H9 (cell line): ENCODE results near the gene MTHFD1L. TPM values are rescaled to one million over a fixed set of nuclear protein-coding genes. Genes with fewer than 3 reads are reported as not detected.

ENCODE experiments used
- DNase-seq: peaks from one replicate; pipeline ENCODE4 v3.0.0-alpha.2; 2017
- H2AFZ ChIP-seq: one replicate; pipeline ENCODE4 v1.6.1; 2013; ENCODE audit warnings: mild to moderate bottlenecking, low read length, control low read depth, moderate library complexity
- H2AK5ac ChIP-seq: 2 replicates; pipeline ENCODE4 v1.6.1; 2013; ENCODE audit warnings: low read length, control low read depth, mixed read lengths; ENCODE audit not compliant: insufficient read length
- H2BK120ac ChIP-seq: one replicate; pipeline ENCODE4 v1.6.1; 2013; ENCODE audit warnings: low read depth, mild to moderate bottlenecking, low read length, control low read depth, inconsistent platforms; ENCODE audit not compliant: poor library complexity, severe bottlenecking
- H2BK12ac ChIP-seq: 2 replicates; pipeline ENCODE4 v1.6.1; 2013; ENCODE audit warnings: low read length, control low read depth, mixed read lengths, low read depth; ENCODE audit not compliant: insufficient read length
- H2BK15ac ChIP-seq: 2 replicates; pipeline ENCODE4 v1.6.1; 2013; ENCODE audit warnings: low read depth, low read length, control low read depth
- H2BK20ac ChIP-seq: one replicate; pipeline ENCODE4 v1.6.1; 2013; ENCODE audit warnings: low read depth, mild to moderate bottlenecking, low read length, control low read depth, inconsistent platforms; ENCODE audit not compliant: poor library complexity, severe bottlenecking
- H2BK5ac ChIP-seq: 2 replicates; pipeline ENCODE4 v1.6.1; 2013; ENCODE audit warnings: low read length, control low read depth, mixed read lengths; ENCODE audit not compliant: insufficient read length
- H3K14ac ChIP-seq: 2 replicates; pipeline ENCODE4 v1.6.1; 2013; ENCODE audit warnings: low read length, control low read depth; ENCODE audit not compliant: insufficient read depth
- H3K18ac ChIP-seq: 2 replicates; pipeline ENCODE4 v1.6.1; 2013; ENCODE audit warnings: low read depth, mild to moderate bottlenecking, mixed read lengths, low read length, control low read depth; ENCODE audit not compliant: insufficient read length
- H3K23ac ChIP-seq: 2 replicates; pipeline ENCODE4 v1.6.1; 2013; ENCODE audit warnings: low read length, control low read depth, mixed read lengths, low read depth; ENCODE audit not compliant: insufficient read length
- H3K23me2 ChIP-seq: 2 replicates; pipeline ENCODE4 v1.6.1; 2013; ENCODE audit warnings: low read depth, mild to moderate bottlenecking, mixed read lengths, low read length, control low read depth; ENCODE audit not compliant: insufficient read length, poor library complexity, severe bottlenecking
- H3K27ac ChIP-seq: 2 replicates; pipeline ENCODE4 v1.5.1; 2013; ENCODE audit warnings: low read length, control low read depth, mixed read lengths, low read depth; ENCODE audit not compliant: insufficient read length
- H3K27me3 ChIP-seq: 2 replicates; pipeline ENCODE4 v1.6.1; 2013; ENCODE audit warnings: low read length, control low read depth, inconsistent platforms; ENCODE audit not compliant: insufficient read depth
- H3K4ac ChIP-seq: 2 replicates; pipeline ENCODE4 v1.6.1; 2013; ENCODE audit warnings: low read depth, mild to moderate bottlenecking, control low read depth, inconsistent platforms, low read length, moderate library complexity
- H3K4me1 ChIP-seq: 2 replicates; pipeline ENCODE4 v1.6.1; 2013; ENCODE audit warnings: low read length, control low read depth, inconsistent platforms; ENCODE audit not compliant: insufficient read depth
- H3K4me2 ChIP-seq: 2 replicates; pipeline ENCODE4 v1.6.1; 2013; ENCODE audit warnings: low read length, control low read depth, mixed read lengths; ENCODE audit not compliant: insufficient read length, insufficient read depth
- H3K56ac ChIP-seq: 2 replicates; pipeline ENCODE4 v1.6.1; 2013; ENCODE audit warnings: low read depth, mild to moderate bottlenecking, mixed read lengths, low read length, control low read depth; ENCODE audit not compliant: insufficient read length
- H3K79me1 ChIP-seq: 2 replicates; pipeline ENCODE4 v1.6.1; 2013; ENCODE audit warnings: low read depth, mild to moderate bottlenecking, moderate library complexity, low read length, control low read depth, inconsistent platforms; ENCODE audit not compliant: insufficient read depth, poor library complexity, severe bottlenecking
- H3K79me2 ChIP-seq: 2 replicates; pipeline ENCODE4 v1.6.1; 2013; ENCODE audit warnings: low read length, control low read depth, inconsistent platforms; ENCODE audit not compliant: insufficient read depth
- H3K9ac ChIP-seq: 2 replicates; pipeline ENCODE4 v1.6.1; 2013; ENCODE audit warnings: low read length, control low read depth, mixed read lengths; ENCODE audit not compliant: insufficient read length; ENCODE audit errors: extremely low read depth
- H3K9me3 ChIP-seq: one replicate; pipeline ENCODE4 v1.6.1; 2013; ENCODE audit warnings: low read depth, low read length, inconsistent platforms; ENCODE audit not compliant: control insufficient read depth
- H3T11ph ChIP-seq: one replicate; pipeline ENCODE4 v1.6.1; 2013; ENCODE audit warnings: mild to moderate bottlenecking, low read length, control low read depth, inconsistent platforms
- H4K20me1 ChIP-seq: one replicate; pipeline ENCODE4 v1.6.1; 2013; ENCODE audit not compliant: control insufficient read depth, insufficient read length, insufficient read depth
- H4K5ac ChIP-seq: 2 replicates; pipeline ENCODE4 v1.6.1; 2013; ENCODE audit warnings: low read depth, mild to moderate bottlenecking, mixed read lengths, low read length, control low read depth; ENCODE audit not compliant: insufficient read length
- H4K8ac ChIP-seq: replicated peaks from 2 replicates; pipeline ENCODE4 v1.6.1; 2013; ENCODE audit warnings: low read length, control low read depth, mixed read lengths, low read depth; ENCODE audit not compliant: insufficient read length
- H4K91ac ChIP-seq: 2 replicates; pipeline ENCODE4 v1.6.1; 2013; ENCODE audit warnings: low read depth, mild to moderate bottlenecking, moderate library complexity, mixed read lengths, low read length, control low read depth; ENCODE audit not compliant: insufficient read length
- H3K27ac Mint-ChIP-seq, 3 experiments: 2 replicates in 2 of 3; 3 replicates in 1 of 3; pipeline ENCODE4 v1.8.0; 2020 to 2021; ENCODE audit warnings: mixed read lengths in 3 of 3, mild to moderate bottlenecking in 1 of 3, moderate library complexity in 1 of 3
- H3K27me3 Mint-ChIP-seq: 2 replicates; pipeline ENCODE4 v1.8.0; 2021; ENCODE audit warnings: low read depth, mild to moderate bottlenecking, moderate library complexity, mixed read lengths
- H3K36me3 Mint-ChIP-seq, 3 experiments: 2 replicates in 2 of 3; 3 replicates in 1 of 3; pipeline ENCODE4 v1.8.0; 2020 to 2021; ENCODE audit warnings: low read depth in 3 of 3, mixed read lengths in 3 of 3; ENCODE audit not compliant: insufficient read depth in 1 of 3
- H3K4me1 Mint-ChIP-seq, 2 experiments: 2 replicates each; pipeline ENCODE4 v1.8.0; 2020; ENCODE audit warnings: mixed read lengths in 2 of 2
- H3K4me3 Mint-ChIP-seq, 2 experiments: 2 replicates in 1 of 2; 3 replicates in 1 of 2; pipeline ENCODE4 v1.8.0; 2020 to 2021; ENCODE audit warnings: mild to moderate bottlenecking in 2 of 2, mixed read lengths in 2 of 2, moderate library complexity in 1 of 2
- H3K9me3 Mint-ChIP-seq, 2 experiments: 2 replicates in 1 of 2; 3 replicates in 1 of 2; pipeline ENCODE4 v1.8.0; 2020; ENCODE audit warnings: mild to moderate bottlenecking in 2 of 2, mixed read lengths in 2 of 2, moderate library complexity in 1 of 2
- CTCF ChIP-seq: fragments of 200-600 bp; sonication (generic); conservative IDR thresholded peaks from 3 replicates; pipeline ENCODE4 v1.8.0; 2021; ENCODE audit warnings: antibody characterized with exemption, mild to moderate bottlenecking
- WGBS: extraction: QIAGEN DNeasy Blood & Tissue Kit; methylation state at CpG from one replicate; pipeline ENCODE4 v1.1.7; 2013; ENCODE audit warnings: missing lambda C conversion rate, low lambda C conversion rate, mixed read lengths; ENCODE audit not compliant: insufficient read length; ENCODE audit errors: extremely low coverage; 5-methylcytosine and 5-hydroxymethylcytosine counted together
- total RNA-seq: library from RNA; stranded (reverse); gene quantifications from 2 replicates; pipeline ENCODE4 v1.2.1, GENCODE V29; 2021

Gene MTHFD1L
- total RNA-seq, 1 experiment from 2014 or later = 90.2 TPM

- Histone ChIP-seq H3K4me2 (no peak overlapping the region), H3T11ph (no peak overlapping the region), H3K18ac (no peak overlapping the region), H4K91ac (no peak overlapping the region), H3K79me1 (no peaks in the 10 kb centered on the region), H2BK20ac (no peak overlapping the region), H2BK5ac (no peak overlapping the region), H3K4me1 (peaks cover 4% of the 10 kb centered on the region; the same call in 1 of the 2 replicates), H3K27me3 (no peaks in the 10 kb centered on the region), H4K8ac (no peak overlapping the region), H3K4ac (no peak overlapping the region), H2AFZ (no peak overlapping the region), H3K23ac (no peak overlapping the region), H2BK15ac (no peak overlapping the region), H2AK5ac (no peak overlapping the region), H3K27ac (no peak overlapping the region), H2BK12ac (no peak overlapping the region), H3K79me2 (no peaks in the 10 kb centered on the region), H3K23me2 (no peaks in the 10 kb centered on the region), H3K9me3 (no peaks in the 10 kb centered on the region), H3K56ac (no peak overlapping the region), H3K14ac (no peak overlapping the region), H3K9ac (no peak overlapping the region), H4K20me1 (no peaks in the 10 kb centered on the region), H4K5ac (no peak overlapping the region), H2BK120ac (no peak overlapping the region)
- Mint-ChIP-seq H3K27me3 (no peaks in the 10 kb centered on the region), H3K36me3 (peaks cover 28 to 49% (median 31%) of the 10 kb centered on the region in 3 experiments), H3K9me3 (peaks cover 0 to 5% of the 10 kb centered on the region in 2 experiments; a peak in 3 of 5 replicates), H3K4me1 (peaks cover 17 to 24% of the 10 kb centered on the region in 2 experiments), H3K27ac (no peak overlapping the region), H3K4me3 (no peak overlapping the region)
- WGBS = no CpG with 5 or more reads among the region's 4 CpGs
- DNase-seq = no peak
- TF ChIP-seq CTCF = no peak
Measured at GRCh38 chr6:151043944-151044343, 178.4 kb downstream of the MTHFD1L start.
